ENCODE measurements around the gene HIVEP3.

Gene HIVEP3

GRCh38 chr1:41661428-41662060 lies 257.2 kb downstream of the HIVEP3 start (continued):
- no peak for TF ChIP-seq ZBTB49 (tag by site-specific recombination; IDR thresholded peaks at IDR 0.05; ENCODE audit: low read depth)
- TF ChIP-seq ZNF830 (tag by site-specific recombination; IDR thresholded peaks at IDR 0.05; ENCODE audit: low read depth) = no peak
- TF ChIP-seq KLF7 (tag by site-specific recombination; IDR thresholded peaks at IDR 0.05; ENCODE audit: borderline replicate concordance) = no peak
- no peak for TF ChIP-seq MZF1 (tag by site-specific recombination; IDR thresholded peaks at IDR 0.05; ENCODE audit: borderline replicate concordance)
- TF ChIP-seq GFI1B (tag by site-specific recombination; IDR thresholded peaks at IDR 0.05) = no peak
- no peak for TF ChIP-seq ZBTB11 (tag by site-specific recombination; conservative IDR thresholded peaks at IDR 0.05; ENCODE audit: low read depth)
- TF ChIP-seq ZBTB20 (tag by site-specific recombination; IDR thresholded peaks at IDR 0.05) = peak; percentile 91
- TF ChIP-seq TRIM28 (IDR thresholded peaks at IDR 0.05; ENCODE audit: borderline replicate concordance, low read length) = no peak
- TF ChIP-seq SALL2 (tag by site-specific recombination; IDR thresholded peaks at IDR 0.05; ENCODE audit: borderline replicate concordance) = no peak
- TF ChIP-seq SP3 (tag by site-specific recombination; IDR thresholded peaks at IDR 0.05) = no peak
- TF ChIP-seq ZNF214 (tag by site-specific recombination; IDR thresholded peaks at IDR 0.05; ENCODE audit: borderline replicate concordance) = no peak
- no peak for TF ChIP-seq MEIS1 (CRISPR knock-in tag; IDR thresholded peaks at IDR 0.05; ENCODE audit: borderline replicate concordance)
- TF ChIP-seq ZBTB17 (tag by site-specific recombination; IDR thresholded peaks at IDR 0.05) = peak; percentile 59; the same call in 1 of the 2 replicates
- TF ChIP-seq ZNF211 (tag by site-specific recombination; IDR thresholded peaks at IDR 0.05; ENCODE audit: low read depth) = no peak
- TF ChIP-seq OVOL3 (tag by site-specific recombination; IDR thresholded peaks at IDR 0.05) = no peak
- no peak for TF ChIP-seq ZNF549 (tag by site-specific recombination; IDR thresholded peaks at IDR 0.05)
- 0 out of 2 replicates have a peak, but pooled peaks have one; percentile 20 for TF ChIP-seq ZEB2 (tag by site-specific recombination; IDR thresholded peaks at IDR 0.05)
- TF ChIP-seq, protein P1, sequence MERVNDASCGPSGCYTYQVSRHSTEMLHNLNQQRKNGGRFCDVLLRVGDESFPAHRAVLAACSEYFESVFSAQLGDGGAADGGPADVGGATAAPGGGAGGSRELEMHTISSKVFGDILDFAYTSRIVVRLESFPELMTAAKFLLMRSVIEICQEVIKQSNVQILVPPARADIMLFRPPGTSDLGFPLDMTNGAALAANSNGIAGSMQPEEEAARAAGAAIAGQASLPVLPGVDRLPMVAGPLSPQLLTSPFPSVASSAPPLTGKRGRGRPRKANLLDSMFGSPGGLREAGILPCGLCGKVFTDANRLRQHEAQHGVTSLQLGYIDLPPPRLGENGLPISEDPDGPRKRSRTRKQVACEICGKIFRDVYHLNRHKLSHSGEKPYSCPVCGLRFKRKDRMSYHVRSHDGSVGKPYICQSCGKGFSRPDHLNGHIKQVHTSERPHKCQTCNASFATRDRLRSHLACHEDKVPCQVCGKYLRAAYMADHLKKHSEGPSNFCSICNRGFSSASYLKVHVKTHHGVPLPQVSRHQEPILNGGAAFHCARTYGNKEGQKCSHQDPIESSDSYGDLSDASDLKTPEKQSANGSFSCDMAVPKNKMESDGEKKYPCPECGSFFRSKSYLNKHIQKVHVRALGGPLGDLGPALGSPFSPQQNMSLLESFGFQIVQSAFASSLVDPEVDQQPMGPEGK (tag by site-specific recombination; IDR thresholded peaks at IDR 0.05) = 0 out of 2 replicates have a peak, but pooled peaks have one; percentile 42
- TF ChIP-seq, protein P2, sequence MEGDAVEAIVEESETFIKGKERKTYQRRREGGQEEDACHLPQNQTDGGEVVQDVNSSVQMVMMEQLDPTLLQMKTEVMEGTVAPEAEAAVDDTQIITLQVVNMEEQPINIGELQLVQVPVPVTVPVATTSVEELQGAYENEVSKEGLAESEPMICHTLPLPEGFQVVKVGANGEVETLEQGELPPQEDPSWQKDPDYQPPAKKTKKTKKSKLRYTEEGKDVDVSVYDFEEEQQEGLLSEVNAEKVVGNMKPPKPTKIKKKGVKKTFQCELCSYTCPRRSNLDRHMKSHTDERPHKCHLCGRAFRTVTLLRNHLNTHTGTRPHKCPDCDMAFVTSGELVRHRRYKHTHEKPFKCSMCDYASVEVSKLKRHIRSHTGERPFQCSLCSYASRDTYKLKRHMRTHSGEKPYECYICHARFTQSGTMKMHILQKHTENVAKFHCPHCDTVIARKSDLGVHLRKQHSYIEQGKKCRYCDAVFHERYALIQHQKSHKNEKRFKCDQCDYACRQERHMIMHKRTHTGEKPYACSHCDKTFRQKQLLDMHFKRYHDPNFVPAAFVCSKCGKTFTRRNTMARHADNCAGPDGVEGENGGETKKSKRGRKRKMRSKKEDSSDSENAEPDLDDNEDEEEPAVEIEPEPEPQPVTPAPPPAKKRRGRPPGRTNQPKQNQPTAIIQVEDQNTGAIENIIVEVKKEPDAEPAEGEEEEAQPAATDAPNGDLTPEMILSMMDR (tag by site-specific recombination; IDR thresholded peaks at IDR 0.05) = peak; percentile 25; the same call in 1 of the 2 replicates
- peak; percentile 39; the same call in 1 of the 2 replicates for TF ChIP-seq ZNF2 (tag by site-specific recombination; IDR thresholded peaks at IDR 0.05)
- TF ChIP-seq, protein P3, sequence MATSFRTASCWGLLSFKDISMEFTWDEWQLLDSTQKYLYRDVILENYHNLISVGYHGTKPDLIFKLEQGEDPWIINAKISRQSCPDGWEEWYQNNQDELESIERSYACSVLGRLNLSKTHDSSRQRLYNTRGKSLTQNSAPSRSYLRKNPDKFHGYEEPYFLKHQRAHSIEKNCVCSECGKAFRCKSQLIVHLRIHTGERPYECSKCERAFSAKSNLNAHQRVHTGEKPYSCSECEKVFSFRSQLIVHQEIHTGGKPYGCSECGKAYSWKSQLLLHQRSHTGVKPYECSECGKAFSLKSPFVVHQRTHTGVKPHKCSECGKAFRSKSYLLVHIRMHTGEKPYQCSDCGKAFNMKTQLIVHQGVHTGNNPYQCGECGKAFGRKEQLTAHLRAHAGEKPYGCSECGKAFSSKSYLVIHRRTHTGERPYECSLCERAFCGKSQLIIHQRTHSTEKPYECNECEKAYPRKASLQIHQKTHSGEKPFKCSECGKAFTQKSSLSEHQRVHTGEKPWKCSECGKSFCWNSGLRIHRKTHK (tag by site-specific recombination; IDR thresholded peaks at IDR 0.05) = no peak
- no peak for TF ChIP-seq ZNF623 (tag by site-specific recombination; IDR thresholded peaks at IDR 0.05)
- no peak for TF ChIP-seq ZSCAN23 (tag by site-specific recombination; IDR thresholded peaks at IDR 0.05)
- no peak for TF ChIP-seq KLF10 (tag by site-specific recombination; IDR thresholded peaks at IDR 0.05)
- peak; percentile 73 for TF ChIP-seq ZBTB8A (tag by site-specific recombination; IDR thresholded peaks at IDR 0.05)
- TF ChIP-seq ZNF785 (tag by site-specific recombination; IDR thresholded peaks at IDR 0.05) = no peak
- TF ChIP-seq ZNF621 (tag by site-specific recombination; IDR thresholded peaks at IDR 0.05) = no peak
- no peak for TF ChIP-seq ZNF624 (tag by site-specific recombination; IDR thresholded peaks at IDR 0.05)

All from HEK293 (cell line).